NCI-H1105 (cell line): ENCODE results near the gene AHRR.
A peak's percentile ranks its signal among the peaks of the same experiment; 100 is the strongest.
"Not testable (repeated sequence)": the region's sequence is repeated elsewhere in the genome, so short reads cannot be mapped to it uniquely, and the experiment has no call there.

Experiments used
- DNase-seq: peaks from one replicate; lab custom pipeline; 2025; lab: John Stamatoyannopoulos, UW

AHRR gene

DNA sequence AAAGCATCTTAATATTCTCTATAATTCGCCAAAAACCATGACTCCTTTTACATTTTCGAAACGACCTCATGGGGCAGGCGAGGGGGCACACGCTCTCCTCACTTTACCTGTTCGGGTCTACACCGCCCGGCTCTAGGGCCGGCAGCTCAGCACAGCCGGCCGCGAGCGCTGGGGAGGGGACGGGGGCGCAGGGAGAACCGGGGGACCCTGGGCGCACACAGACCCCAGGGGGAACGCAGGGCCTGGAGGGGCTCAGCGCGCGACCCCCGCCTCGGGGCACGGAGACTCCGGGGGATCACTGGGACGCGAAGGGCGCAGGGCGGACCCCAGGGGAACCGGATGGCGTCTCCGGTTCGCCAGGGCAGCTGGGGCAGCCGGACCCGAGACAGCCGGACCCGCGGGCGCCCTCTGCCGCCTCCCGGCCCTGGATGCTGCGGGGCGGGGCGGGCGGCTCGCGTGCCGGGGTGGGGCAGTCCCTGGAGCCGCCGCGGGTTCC, at the start of gene AHRR:
Gene AHRR, plus strand, starts transcription at position 485 of the 496 bp plus-strand sequence. CDS start 22,189 bp downstream, outside the sequence.
- no peak for DNase-seq

DNA sequence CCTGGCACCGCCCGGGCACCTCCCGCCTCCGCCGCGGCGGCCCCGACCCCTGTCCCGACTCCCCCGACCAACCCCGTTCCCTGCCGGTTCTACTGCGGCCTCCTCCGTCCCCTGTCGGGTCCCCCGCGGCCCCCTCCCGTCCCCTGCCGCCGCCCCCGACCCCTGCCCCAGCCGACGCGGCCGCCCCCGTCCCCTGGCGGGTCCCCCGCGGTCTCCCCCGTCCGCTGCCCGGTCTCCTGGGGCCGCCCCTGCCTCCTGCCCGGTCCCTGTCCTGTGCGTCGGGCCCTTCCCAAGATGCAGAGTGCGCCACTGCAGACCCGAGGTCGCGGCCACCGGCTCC, 49.7 kb upstream of the AHRR start:
- DNase-seq = not testable (repeated sequence)

GRCh38 chr5:273091-273490, 48.4 kb upstream of the AHRR start:
- DNase-seq = not testable (repeated sequence)

DNA sequence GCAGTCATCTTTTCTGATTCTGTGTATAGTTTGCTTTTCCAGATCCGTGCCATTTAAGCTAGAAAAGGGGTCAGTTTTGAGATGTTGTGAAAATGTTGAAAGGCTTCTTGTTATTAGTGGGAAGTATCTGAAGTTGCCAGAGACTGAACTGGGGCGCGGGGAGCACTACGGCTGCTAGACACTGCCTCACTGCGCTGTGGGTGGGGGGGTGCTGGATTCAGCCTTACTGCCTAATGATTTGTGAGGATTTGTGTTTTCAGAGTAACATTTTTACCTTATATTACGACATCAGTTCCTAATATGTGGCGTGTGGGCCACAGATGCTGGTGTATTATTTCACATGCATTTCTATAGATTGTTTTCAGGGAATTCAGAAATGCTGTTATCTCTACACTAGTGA, 48.0 kb upstream of the AHRR start:
- DNase-seq = not testable (repeated sequence)

- not testable (repeated sequence) for DNase-seq
Measured at GRCh38 chr5:274346-274745, 47.2 kb upstream of the AHRR start.

DNA sequence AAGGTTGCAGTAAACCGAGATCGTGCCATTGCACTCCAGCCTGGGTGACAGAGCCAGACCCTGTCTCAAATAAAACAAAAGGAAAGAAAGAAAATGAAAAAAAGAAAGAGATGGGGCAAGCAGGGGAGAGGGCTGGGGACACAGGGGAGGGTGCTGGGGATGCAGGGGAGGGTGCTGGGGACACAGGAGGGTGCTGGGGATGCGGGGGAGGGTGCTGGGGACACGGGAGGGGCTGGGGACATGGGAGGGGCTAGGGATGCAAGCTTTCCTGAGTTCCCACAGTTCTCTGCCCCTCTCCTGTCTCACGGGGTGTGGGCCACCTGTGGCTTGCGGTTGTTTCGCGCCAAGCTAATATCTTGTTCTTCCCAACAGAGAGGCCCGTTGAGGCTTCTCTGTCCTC, 42.9 kb upstream of the AHRR start:
- no peak for DNase-seq

DNA sequence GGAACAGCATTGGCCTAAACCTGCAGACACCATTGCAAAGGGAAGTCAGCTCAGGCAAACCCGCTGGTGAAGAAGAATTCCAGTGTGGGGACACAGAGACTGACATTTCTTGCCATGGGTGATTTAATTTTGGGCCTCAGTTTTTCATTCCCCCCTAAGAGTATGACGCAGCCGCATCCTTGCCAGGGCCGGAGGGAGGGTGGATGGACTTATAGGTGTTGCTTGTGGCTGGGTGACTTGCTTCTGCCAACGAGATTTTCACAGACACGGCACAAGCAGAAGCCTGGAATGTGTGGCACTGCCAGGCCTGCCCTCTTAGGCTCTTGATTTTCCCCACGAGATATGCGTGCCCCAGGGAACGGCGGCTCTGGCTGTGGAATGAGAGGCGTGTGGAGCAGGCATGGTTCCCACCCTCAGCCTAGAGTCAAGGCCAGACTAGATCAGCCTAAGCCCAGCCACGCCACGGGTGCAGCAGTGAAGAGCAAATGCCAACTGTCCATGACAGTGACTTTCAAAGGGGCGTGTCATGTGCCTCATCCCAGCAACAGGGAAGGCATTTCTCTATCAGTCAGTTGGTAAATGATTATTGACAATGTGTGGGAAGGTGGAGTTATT, 42.4 kb upstream of the AHRR start:
- not testable (repeated sequence) for DNase-seq

DNA sequence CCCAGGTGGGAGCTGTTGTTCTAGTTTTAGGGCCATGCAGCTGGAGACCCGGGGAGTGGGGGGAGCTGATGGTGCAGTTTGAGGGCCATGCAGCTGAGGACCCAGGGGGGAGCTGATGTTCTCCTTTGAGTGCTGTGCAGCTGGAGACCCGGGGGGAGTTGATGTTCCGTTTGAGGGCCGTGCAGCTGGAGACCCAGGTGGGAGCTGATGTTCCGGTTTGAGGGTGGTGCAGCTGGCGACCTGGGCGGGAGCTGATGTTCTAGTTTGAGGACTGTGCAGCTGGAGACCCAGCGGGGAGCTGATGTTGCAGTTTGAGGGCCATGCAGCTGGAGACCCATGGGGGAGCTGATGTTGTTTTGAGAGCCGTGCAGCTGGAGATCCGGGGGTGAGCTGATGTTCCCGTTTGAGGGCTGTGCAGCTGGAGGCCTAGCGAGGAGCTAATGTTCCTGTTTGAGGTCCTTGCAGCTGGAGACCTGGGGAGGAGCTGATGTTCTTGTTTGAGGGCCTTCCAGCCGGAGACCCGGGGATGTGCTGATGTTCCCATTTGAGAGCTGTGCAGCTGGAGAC, 35.4 kb upstream of the AHRR start:
- DNase-seq = no peak

- DNase-seq = not testable (repeated sequence)
Measured at GRCh38 chr5:290200-290599, 31.3 kb upstream of the AHRR start.

DNA sequence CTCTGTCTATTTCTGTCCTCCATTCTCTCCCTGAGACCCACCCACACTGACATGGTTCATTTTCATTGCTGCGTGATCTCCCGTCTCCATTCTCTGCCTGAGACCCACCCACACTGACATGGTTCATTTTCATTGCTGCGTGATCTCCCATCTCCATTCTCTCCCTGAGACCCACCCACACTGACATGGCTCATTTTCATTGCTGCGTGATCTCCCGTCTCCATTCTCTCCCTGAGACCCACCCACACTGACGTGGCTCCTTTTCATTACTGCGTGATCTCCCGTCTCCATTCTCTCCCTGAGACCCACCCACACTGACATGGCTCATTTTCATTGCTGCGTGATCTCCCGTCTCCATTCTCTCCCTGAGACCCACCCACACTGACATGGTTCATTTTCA, 30.2 kb upstream of the AHRR start:
- not testable (repeated sequence) for DNase-seq

- not testable (repeated sequence) for DNase-seq
Measured at GRCh38 chr5:294788-295187, 26.7 kb upstream of the AHRR start.

GRCh38 chr5:296207-296606, 25.3 kb upstream of the AHRR start:
- DNase-seq = not testable (repeated sequence)

DNA sequence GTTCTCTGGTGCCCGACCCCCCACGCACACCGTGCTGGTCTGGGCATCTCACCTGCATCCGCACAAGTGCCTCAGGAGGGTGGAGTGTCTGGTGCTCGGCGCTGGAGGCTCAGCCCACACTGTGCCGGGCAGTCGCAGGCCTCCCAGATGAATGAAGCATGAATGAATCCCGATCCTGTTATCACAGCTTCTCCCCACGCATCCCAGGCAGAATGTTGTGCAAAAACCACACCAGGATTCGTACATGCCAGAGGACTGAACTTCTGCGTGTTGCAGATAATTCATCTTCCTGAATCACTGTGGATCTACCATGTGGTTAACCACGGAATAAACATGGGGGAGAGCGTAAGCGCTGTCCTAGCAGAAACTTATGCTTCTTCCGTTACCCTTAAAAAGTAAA, 24.6 kb upstream of the AHRR start:
- not testable (repeated sequence) for DNase-seq

- not testable (repeated sequence) for DNase-seq
Measured at GRCh38 chr5:297448-297847, 24.1 kb upstream of the AHRR start.

- not testable (repeated sequence) for DNase-seq
Measured at GRCh38 chr5:297991-298736, 23.4 kb upstream of the AHRR start.

- DNase-seq = no peak
Measured at GRCh38 chr5:298737-299125, 22.8 kb upstream of the AHRR start.

DNA sequence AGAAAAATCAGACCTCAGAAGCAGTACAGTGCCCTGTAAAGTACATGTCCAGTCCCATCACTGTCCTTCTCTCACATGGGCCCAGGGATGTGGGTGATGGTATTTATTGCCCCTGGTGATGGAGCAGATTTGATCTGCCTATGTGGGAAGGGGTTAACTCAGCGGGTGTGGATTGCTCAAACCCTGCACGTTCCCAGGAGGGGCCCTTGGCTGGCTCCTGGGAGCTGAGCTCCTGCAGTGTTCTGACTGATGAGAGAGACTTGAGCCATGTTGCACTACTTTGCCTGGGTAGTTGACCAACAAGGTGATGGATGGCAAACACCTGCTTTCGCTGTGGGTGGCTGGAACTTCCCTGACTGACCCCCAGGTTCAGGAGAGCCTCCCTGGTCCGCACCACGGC, 21.6 kb upstream of the AHRR start:
- not testable (repeated sequence) for DNase-seq

DNA sequence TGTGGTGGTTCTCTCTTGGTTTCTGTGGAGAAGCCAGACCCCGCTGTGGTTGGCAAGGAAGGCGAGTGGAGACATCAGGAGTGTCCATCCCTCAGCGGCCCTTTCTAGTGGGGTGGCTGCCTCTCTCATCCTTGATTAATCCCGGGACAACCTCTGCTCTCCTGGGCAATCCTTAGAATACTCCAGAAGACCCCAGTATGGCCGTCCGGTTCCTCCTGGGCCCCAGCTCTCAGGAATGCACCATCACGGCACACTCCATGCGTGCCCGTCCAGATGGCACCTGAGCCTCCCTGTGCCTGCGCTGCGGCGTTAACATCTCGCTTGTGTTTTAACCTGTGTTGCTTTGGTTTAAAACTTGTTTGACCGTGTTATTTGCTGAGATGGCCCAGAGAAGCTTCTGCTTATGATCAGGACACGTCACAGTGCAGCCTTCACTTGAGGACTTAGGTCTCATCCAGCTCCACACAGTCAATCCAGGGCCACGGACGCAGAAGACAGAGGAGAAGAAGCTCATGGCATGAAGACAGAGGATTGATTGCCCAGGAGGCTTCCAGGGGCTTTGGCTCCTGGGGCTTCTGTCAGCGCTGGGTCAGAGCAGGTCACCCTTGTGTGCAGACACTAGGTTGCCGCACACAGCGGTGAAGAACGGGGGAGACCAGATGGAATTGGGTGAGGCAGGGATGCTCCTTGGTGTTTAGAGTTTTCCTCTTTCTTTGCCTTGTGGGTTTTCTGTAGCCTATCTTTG, 20.7 kb upstream of the AHRR start:
- DNase-seq = not testable (repeated sequence)

DNA sequence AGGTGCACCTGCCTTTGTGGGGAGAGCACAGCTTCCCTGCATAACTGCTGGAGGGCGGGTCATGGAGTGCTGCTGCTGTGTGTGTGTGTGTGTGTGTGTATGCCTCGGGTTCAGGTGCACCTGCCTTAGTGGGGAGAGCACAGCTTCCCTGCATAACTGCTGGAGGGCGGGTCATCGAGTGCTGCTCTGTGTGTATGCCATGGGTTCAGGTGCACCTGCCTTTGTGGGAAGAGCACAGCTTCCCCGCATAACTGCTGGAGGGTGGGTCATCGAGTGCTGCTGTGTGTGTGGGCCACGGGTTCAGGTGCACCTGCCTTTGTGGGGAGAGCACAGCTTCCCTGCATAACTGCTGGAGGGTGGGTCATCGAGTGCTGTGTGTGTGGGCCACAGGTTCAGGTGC, 19.1 kb upstream of the AHRR start:
- peak; percentile 83 for DNase-seq

DNA sequence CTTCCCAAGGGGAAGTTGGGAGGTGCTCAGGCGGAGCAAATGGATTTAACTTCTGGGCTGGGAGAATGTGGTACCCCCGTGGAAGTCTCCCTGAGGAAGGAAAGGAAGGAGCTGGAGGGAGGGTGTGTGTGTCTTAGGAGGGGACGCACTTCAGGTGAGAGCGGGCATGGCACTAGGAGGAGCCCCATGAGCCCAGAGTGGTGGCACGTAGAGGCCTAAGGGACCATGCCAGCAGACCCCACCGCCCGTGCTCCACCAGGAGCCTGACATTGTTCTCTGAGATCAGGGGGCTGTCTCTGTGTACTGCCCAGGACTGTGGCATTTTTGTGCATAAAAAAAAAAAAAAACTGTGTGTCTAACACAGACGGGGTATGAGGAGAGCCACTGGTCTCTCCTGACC, 18.5 kb upstream of the AHRR start:
- DNase-seq = no peak

GRCh38 chr5:303741-304140, 17.8 kb upstream of the AHRR start:
- DNase-seq = not testable (repeated sequence)

GRCh38 chr5:305050-305449, 16.5 kb upstream of the AHRR start:
- no peak for DNase-seq

DNA sequence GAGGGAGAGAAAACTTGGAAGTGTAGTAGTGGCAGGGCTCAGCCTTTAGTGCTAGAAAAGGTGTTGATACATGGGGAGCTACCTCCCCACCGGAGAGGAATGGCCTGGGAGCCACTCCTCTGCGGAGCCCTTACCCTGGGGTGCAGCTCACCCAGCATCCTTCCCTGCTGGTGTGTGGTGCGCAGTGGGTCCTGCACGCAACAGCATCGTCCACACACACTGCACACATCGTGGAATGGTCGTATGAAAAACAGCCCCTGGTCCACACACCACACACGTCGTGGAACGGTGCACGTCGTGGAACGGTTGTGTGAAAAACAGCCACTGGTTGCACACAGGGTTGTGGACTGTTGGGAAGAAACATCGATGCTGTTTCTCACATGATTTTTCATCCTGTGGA, 16.1 kb upstream of the AHRR start:
- DNase-seq = no peak
